Stimulated activated CD8-positive, alpha-beta memory T cell treated with anti-CD3 and anti-CD28 coated beads, Interleukin-12 subunit alpha, Interleukin-12 subunit beta, amount 100 ng/mL, for 4 hours (primary cell): ENCODE data around the gene KIAA0232.
A peak's percentile ranks its signal among the peaks of the same experiment; 100 is the strongest.

Experiments used
- DNase-seq: peaks from one replicate; pipeline ENCODE4 v3.0.0-alpha.2; 2020; ENCODE audit warnings: low read depth

KIAA0232 gene

GRCh38 chr4:6852582-6852981 is 70.1 kb downstream of the KIAA0232 start:
- DNase-seq, result no peak

GRCh38 chr4:6854098-6854744 is 71.7 kb downstream of the KIAA0232 start:
- no peak for DNase-seq

- DNase-seq, result peak; percentile 3
Observed at GRCh38 chr4:6855692-6856297, 73.3 kb downstream of the KIAA0232 start.

- no peak for DNase-seq
Observed at GRCh38 chr4:6856391-6856790, 73.9 kb downstream of the KIAA0232 start.

GRCh38 chr4:6857009-6857882 is 74.7 kb downstream of the KIAA0232 start:
- no peak for DNase-seq

GRCh38 chr4:6858997-6859396 is 76.5 kb downstream of the KIAA0232 start:
- DNase-seq, result no peak

GRCh38 chr4:6859543-6859942 is 77.0 kb downstream of the KIAA0232 start:
- DNase-seq, result no peak

- no peak for DNase-seq
Observed at GRCh38 chr4:6868386-6868785, 85.9 kb downstream of the KIAA0232 start.

- DNase-seq, result no peak
Observed at GRCh38 chr4:6869944-6870343, 87.4 kb downstream of the KIAA0232 start.

GRCh38 chr4:6873291-6873690 is 90.8 kb downstream of the KIAA0232 start:
- DNase-seq, result no peak

- DNase-seq, result peak; percentile 60
Observed at GRCh38 chr4:6873792-6874461, 91.4 kb downstream of the KIAA0232 start.

GRCh38 chr4:6874981-6875380 is 92.5 kb downstream of the KIAA0232 start:
- no peak for DNase-seq

- DNase-seq, result no peak
Observed at GRCh38 chr4:6875431-6875831, 92.9 kb downstream of the KIAA0232 start.

GRCh38 chr4:6876440-6876839 is 93.9 kb downstream of the KIAA0232 start:
- no peak for DNase-seq

- DNase-seq, result no peak
Observed at GRCh38 chr4:6877067-6877466, 94.5 kb downstream of the KIAA0232 start.

GRCh38 chr4:6878451-6879059 is 96.0 kb downstream of the KIAA0232 start:
- no peak for DNase-seq

- no peak for DNase-seq
Observed at GRCh38 chr4:6880691-6881090, 98.2 kb downstream of the KIAA0232 start.

- no peak for DNase-seq
Observed at GRCh38 chr4:6881908-6882307, 99.4 kb downstream of the KIAA0232 start.

GRCh38 chr4:6884341-6884870 is 101.9 kb downstream of the KIAA0232 start:
- no peak for DNase-seq

GRCh38 chr4:6885953-6886557 is 103.5 kb downstream of the KIAA0232 start:
- no peak for DNase-seq

- DNase-seq, result no peak
Observed at GRCh38 chr4:6886886-6887285, 104.4 kb downstream of the KIAA0232 start.
